ENCODE measurements around the gene ZNF488.

The ZNF488 gene

GRCh38 chr10:47365431-47366180, 18.5 kb downstream of the ZNF488 start:
- DNase-seq, result no peak

GRCh38 chr10:47364911-47365310, 19.2 kb downstream of the ZNF488 start:
- no peak for DNase-seq

- no peak for DNase-seq
These were observed 19.7 kb downstream of the ZNF488 start for GRCh38 chr10:47364366-47364765.

GRCh38 chr10:47363781-47364180, 20.3 kb downstream of the ZNF488 start:
- no peak for DNase-seq

- DNase-seq, result no peak
These were observed 21.9 kb downstream of the ZNF488 start for GRCh38 chr10:47362199-47362598.

DNA sequence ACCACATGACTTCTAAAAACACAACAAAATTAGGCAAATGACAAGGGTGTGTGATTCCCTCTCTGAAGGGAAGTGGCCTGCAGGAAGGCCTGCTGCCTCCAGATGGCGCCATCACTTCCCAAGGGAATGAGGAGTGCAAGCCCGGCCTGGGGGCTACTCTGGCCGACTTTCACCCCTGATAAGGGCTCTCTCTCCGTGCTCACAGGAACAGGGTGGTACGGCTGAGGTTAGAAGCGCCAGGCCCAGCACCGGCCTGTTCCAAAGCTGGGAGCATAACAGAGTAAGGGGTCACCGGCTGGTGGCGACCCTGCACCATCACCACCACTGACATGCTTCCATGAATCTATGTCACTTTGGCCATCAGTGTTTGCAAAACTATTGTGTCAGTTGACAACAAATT, 22.8 kb downstream of the ZNF488 start:
- no peak for DNase-seq

GRCh38 chr10:47360419-47361040, 23.6 kb downstream of the ZNF488 start:
- DNase-seq, result no peak

- DNase-seq, result no peak
These were observed 24.3 kb downstream of the ZNF488 start for GRCh38 chr10:47359626-47360418.

GRCh38 chr10:47359101-47359500, 25.0 kb downstream of the ZNF488 start:
- DNase-seq, result no peak

- no peak for DNase-seq
These were observed 25.6 kb downstream of the ZNF488 start for GRCh38 chr10:47358457-47358856.

- no peak for DNase-seq
These were observed 26.2 kb downstream of the ZNF488 start for GRCh38 chr10:47357911-47358310.

DNA sequence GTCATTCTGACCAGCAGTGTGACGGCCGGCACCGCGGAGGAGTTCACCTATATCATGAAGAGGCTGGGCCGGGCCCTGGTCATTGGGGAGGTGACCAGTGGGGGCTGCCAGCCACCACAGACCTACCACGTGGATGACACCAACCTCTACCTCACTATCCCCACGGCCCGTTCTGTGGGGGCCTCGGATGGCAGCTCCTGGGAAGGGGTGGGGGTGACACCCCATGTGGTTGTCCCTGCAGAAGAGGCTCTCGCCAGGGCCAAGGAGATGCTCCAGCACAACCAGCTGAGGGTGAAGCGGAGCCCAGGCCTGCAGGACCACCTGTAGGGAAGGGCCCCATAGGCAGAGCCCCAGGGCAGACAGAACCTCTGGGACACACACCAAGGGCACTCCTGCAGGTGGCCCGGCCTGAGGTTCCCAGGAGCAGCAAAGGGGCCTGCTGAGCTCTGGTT, 26.9 kb downstream of the ZNF488 start:
- no peak for DNase-seq

GRCh38 chr10:47356708-47357107, 27.4 kb downstream of the ZNF488 start:
- DNase-seq, result no peak

- DNase-seq, result no peak
These were observed 29.2 kb downstream of the ZNF488 start for GRCh38 chr10:47354900-47355299.

DNA sequence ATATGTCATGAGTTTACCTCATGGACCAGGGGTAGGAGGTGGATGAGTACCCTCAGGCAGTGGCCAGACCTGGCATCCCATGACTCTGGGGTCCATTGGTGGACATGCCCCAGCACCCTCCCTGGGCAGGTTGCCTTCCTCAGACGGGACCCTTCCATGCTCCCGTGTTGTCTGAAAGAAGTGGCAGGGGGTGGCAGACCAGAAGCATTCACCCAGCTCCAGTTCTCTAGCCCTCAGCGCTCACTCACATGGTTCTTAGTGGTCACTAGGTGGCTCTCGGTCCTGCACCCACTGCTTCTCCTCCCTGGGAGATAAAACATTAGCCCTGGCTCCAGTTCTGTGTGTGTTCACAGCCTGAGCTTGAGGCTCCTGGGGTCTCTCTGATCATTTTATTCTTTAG, 29.9 kb downstream of the ZNF488 start:
- DNase-seq, result no peak

DNA sequence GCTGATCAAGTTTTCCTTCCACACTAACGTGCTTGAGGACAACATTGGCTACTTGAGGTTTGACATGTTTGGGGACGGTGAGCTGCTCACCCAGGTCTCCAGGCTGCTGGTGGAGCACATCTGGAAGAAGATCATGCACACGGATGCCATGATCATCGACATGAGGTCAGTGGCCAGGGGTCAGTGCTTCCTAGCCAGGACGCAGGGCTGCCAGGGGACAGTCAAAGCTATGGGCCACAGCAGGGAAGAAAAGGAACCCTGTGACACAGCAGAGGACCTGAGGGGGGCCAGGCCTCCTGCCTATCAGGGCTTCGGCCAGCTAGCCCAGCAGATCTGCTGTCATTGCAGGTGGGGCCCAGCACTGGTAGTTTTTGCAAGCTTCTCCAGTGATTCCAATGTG, 30.7 kb downstream of the ZNF488 start:
- no peak for DNase-seq

- DNase-seq, result no peak
These were observed 31.9 kb downstream of the ZNF488 start for GRCh38 chr10:47351899-47352815.

- DNase-seq, result no peak
These were observed 33.1 kb downstream of the ZNF488 start for GRCh38 chr10:47350671-47351640.

DNA sequence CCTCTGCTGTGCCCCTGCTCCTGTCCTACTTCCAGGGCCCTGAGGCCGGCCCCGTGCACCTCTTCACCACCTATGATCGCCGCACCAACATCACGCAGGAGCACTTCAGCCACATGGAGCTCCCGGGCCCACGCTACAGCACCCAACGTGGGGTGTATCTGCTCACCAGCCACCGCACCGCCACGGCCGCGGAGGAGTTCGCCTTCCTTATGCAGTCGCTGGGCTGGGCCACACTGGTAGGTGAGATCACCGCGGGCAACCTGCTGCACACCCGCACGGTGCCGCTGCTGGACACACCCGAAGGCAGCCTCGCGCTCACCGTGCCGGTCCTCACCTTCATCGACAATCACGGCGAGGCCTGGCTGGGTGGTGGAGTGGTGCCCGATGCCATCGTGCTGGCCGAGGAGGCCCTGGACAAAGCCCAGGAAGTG, 34.1 kb downstream of the ZNF488 start:
- no peak for DNase-seq

DNA sequence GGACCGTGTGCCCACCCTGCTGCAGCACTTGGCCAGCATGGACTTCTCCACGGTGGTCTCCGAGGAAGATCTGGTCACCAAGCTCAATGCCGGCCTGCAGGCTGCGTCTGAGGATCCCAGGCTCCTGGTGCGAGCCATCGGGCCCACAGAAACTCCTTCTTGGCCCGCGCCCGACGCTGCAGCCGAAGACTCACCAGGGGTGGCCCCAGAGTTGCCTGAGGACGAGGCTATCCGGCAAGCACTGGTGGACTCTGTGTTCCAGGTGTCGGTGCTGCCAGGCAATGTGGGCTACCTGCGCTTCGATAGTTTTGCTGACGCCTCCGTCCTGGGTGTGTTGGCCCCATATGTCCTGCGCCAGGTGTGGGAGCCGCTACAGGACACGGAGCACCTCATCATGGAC, 34.6 kb downstream of the ZNF488 start:
- DNase-seq, result no peak
